ELF-1 (cell line): ENCODE data around the gene VCPKMT.
"Not testable (repeated sequence)": the region's sequence is repeated elsewhere in the genome, so short reads cannot be mapped to it uniquely, and the experiment has no call there.

Experiments
- DNase-seq: peaks from one replicate; pipeline ENCODE4 v3.0.0-alpha.2; 2016; ENCODE audit warnings: low read depth, low spot score

The VCPKMT gene

DNA sequence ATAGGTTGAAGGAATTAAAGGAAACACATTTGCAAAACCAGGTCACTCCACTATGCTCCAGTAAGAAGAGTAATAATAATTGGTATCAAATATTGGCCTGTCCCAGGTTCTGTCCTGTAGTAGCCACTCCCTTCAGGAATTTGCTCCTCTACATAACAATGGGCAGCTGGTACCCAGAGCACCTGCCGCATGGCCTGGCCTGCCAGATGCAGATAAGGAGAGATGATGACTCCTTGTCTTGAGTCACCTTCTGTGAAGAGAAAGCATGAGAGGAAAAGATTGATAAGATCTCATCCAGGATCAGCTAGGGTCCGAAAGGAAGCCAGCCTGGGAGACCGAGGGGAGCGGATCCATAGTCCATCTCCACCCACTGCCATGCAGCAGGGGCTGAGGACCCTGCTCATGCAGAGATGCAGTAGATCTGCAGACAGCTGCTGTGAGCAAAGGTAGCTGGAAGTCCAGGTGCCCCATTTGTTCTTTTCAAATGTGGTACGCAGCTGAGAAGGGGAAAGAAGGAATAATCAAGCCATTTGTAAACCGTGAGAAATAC, 24.3 kb downstream of the VCPKMT start:
- no peak for DNase-seq

GRCh38 chr14:50091240-50091913, 25.0 kb downstream of the VCPKMT start:
- DNase-seq: no peak

DNA sequence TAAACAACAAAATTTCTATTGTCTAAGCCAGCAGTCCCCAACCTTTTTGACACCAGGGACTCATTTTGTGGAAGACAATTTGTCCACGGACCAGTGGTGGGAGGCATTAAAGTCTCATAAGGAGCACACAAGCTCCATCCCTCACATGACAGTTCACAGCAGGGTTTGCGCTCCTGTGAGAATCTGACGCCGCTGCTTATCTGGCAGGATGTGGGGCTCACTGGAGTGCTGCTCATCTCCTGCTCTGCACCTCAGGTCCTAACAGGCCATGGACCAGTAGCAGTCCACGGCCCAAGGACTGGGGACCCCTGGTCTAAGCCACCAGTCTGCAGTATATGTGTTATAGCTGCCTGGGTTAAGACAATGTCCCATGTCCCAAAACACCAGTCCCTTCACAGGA, 27.2 kb downstream of the VCPKMT start:
- DNase-seq: no peak

DNA sequence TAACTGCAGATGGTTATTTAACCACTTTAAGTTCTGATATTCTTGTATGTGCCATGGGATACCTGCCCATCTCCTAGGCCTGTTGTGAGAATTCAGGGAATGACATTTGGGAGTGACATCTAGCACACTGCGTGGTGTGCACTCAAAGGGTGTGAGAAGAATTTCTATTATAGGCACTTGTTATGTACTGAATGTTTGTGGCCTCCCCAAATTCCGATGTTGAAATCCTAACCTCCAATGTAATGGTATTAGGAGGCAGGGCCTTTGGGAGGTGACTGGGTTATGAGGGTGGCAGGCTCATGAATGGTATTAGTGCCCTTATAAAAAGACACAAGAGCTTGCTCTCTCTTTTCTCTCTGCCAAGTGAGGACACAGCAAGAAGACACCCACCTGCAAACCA, 27.6 kb downstream of the VCPKMT start:
- no peak for DNase-seq

- no peak for DNase-seq
Observed at GRCh38 chr14:50088117-50088515, 28.3 kb downstream of the VCPKMT start.

GRCh38 chr14:50087341-50088116, 28.8 kb downstream of the VCPKMT start:
- no peak for DNase-seq

GRCh38 chr14:50086321-50086711, 30.1 kb downstream of the VCPKMT start:
- DNase-seq: no peak

DNA sequence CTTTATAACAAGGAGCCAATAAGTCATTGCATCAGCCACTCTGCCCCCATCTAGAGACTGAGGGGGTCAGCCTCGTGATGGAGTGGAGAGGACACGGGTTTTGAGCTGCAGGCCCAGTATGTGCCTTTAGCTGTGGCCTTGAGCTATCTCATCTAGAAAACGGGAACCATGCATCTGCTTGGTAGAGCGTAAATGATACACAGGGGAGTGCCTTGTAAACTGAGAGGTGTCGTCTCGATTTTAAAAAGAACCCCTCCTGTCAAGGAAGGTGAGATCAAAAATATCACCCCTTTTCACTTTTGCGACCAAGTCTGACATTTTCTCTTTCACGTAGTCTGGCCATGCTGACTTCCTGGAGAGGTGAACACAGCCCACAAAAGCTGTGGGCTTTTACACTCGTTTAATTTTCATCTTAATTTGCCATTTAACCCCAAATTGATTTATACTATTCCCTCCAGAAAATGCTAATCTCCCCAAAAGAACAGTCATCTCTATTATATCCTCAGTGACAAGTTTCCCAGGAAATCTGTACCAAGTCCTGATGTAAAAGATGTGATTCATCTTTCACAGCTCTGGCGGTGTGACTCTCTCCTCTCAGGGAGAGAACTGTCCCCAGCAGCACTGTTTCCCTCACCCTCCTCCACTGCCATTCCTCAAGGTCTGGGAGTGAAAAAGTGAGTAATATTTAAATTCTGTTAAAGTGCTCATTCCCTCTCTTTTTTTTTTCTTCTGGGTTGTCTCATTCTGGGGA, 30.6 kb downstream of the VCPKMT start:
- no peak for DNase-seq

DNA sequence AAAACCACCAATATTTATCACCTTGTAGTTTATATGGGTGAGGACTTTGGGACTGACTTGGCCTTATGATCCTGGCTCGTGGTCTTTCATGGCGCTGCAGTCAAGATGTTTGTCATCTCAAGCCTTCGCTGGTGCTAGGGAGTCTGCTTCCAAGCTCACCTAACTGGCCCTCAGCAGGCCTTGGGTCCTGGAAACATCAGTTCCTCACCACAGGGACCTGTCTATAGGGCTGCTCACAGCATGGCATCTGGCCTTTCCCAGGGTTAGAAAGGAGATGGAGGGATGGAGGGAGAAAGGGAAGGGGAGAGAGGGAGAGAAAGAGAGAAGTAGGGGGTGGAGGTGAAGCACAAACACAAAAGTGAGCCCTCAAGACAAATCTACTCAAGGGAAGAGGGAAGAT, 31.7 kb downstream of the VCPKMT start:
- DNase-seq: no peak

DNA sequence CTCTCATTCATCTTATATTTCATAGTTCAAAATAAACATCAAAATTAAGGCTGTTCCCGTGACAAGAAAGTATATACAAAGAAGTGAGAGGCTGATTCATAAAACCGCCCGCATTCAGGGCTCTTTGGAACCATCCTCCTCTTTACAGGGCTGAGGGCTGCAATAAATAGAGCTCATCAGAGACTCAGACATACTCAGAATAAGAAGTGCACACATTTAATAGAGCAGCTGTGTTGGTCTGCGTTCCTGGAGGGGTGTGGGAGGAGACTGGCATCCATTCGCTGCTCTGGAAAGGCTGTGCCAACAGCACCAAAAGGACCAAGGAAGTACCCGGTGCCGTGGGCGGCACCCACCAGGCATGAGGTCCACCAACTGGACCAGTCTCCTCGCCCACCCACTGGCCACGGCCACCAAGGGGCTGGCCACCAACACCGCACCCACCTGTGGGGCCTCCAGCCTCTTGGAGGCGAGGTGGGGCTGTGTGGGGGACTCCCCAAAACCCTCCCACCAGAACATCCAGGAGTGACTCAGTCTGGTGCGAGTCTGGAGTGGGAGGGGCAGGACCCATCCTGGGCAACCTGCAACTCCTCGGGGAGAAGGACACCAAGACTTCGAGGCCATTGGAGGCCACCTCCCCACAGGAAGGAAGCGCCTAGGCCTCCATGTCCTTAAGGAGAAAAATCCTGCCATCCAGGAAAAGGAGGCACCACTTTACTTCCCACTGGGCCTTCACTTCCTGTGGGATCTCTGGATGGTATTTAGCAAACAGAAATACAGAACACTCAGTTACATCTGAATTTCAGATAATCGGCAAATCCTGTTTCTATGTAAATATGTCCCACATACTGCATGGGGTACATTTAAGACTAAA, 32.7 kb downstream of the VCPKMT start:
- DNase-seq: no peak

GRCh38 chr14:50082784-50083466, 33.4 kb downstream of the VCPKMT start:
- DNase-seq: no peak

DNA sequence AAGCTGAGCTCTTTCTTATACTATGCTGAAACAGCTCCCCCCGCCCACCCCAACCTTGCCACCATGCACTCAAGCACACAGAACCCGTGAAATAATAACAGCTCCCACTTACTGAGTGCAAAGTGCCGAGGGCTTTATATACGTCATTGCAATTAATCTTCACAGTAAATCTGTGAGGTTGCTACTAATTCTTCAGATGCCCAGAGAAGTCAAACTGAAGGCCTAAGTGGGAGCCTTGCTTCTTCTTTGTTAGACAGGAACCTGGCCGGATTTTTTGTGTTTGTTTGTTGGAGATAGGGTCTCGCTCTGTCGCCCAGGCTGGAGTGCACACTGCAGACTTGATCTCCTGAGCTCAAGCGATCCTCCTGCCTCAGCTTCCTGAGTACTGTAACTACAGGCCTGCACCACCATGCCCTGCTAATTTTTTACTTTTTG, 34.0 kb downstream of the VCPKMT start:
- DNase-seq: no peak

- DNase-seq: not testable (repeated sequence)
Observed at GRCh38 chr14:50079103-50079502, 37.3 kb downstream of the VCPKMT start.

GRCh38 chr14:50073663-50074062, 42.7 kb downstream of the VCPKMT start:
- DNase-seq: not testable (repeated sequence)

DNA sequence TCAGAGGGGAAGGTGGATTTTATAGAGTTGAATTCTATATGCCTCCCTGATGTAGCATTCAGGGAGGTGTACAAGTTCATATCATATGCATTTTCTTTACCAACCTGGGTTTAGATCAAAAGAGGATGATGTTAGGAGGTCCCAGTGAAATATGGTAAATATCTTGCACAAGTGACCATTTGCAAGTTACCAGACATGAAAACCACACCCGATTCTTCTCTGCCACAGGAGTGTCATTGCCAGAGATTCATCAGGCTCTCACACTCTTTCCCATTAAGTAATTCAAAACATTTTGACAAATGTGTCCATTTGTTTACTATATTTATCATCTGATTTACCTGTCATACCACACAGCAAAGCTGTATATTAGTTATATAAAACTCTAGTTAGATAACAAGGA, 44.0 kb downstream of the VCPKMT start:
- no peak for DNase-seq

GRCh38 chr14:50070840-50071548, 45.4 kb downstream of the VCPKMT start:
- DNase-seq: no peak

DNA sequence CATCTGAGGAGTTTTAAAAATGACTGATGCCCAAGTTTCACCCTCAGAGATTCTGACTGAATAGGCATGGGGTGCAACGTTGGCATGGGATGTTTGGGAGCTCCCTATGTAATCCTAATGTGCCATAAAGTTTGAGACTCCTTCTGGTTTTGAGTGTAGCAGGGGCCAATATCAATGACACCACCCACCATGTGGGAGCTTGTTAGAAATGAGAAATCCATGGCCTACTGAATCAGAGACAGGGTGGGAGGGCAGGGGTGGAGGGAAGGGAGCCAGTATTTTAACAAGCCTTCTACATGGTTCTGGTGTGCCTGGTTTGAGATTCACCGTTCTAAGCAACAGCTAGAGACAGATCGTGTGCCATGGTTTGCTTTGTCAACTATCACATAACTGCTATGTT, 46.1 kb downstream of the VCPKMT start:
- no peak for DNase-seq

GRCh38 chr14:50069325-50069724, 47.0 kb downstream of the VCPKMT start:
- DNase-seq: no peak

- DNase-seq: no peak
Observed at GRCh38 chr14:50068496-50068895, 47.9 kb downstream of the VCPKMT start.
